ENCODE measurements around the gene TMEM151B.

The TMEM151B gene

DNA sequence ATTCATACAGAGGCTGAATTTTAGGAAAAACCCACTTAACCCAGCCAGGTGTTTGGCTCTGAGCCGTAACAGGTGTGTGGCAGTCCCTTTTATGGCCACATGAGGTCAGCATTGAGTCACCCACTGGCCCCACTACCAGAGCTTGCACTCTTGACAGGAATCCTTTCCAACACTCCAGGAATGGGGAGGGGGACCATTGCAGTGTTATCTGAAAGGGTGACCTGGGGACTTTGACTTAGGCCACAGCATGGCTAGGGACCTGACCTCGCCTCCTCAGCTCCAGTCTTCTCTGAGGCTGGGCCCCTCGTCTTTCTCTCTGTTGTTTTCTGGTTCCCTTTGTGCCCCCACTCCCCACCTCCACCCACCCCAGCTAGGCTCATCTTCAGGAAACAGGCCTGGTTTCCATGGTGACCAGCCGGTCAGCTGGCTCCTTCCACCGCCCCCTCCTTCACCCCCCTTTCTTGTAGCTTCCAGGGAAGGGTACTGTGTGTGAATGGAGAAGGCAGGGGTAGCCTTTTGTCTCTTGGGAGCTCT is 2.1 kb upstream of the TMEM151B start:
- Histone ChIP-seq H3K9me3 (replicated peaks in 1 of 11) (no peaks in the 10 kb centered on the region), H3K27ac (no peak overlapping the region), H3K4me2 (peak overlapping the region in 10 of 11 experiments; percentile 2 to 67 (median 52); a peak in 14 of 22 replicates), H3K4me3 (no peak overlapping the region), H4K20me1 (peaks cover 0 to 49% (median 31%) of the 10 kb centered on the region in 11 experiments; a peak in 19 of 22 replicates), H3K9ac (no peak overlapping the region), H3K4me1 (peaks cover 27 to 46% (median 37%) of the 10 kb centered on the region in 10 experiments), H3K36me3 (peaks cover 0 to 2% (median 0%) of the 10 kb centered on the region in 11 experiments; a peak in 3 of 22 replicates), H3K27me3 (peaks cover 51 to 55% (median 52%) of the 10 kb centered on the region in 11 experiments)
- TF ChIP-seq Cebpa-rat (IDR thresholded peaks at IDR 0.05) = no peak

DNA sequence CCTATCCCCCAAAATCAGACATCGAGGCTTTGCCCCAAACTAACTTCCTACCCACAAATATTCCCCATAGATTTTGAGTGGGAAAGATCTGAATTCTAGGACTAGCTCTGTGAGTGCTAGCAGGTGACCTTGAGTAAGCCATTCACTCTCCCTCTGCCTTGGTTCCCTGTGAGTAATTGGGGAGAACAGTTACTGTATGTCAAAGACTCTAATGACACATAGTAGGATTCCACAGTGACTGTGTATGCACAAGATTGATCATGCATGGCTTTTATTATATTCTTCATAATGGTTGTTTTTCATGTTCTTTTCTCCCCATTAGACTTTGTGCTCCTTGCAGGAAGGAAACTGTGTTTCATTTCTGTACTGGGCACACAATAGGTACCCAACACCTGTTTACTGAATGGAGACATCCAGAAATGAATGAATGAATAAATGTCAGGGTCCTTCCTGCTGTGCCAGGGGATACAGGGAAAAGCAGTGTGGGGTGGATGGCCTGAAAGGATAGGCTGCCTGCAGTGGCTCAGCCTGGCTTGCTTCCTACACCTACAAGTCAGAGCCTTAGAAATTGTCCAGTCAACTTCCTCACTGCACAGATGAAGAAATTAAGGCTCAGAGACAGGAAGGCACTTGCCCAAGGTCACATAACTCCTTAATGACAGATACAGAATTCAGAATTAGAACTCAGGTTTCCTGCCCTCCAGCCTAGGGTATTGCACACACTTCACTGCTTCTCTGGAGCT is 901 bp upstream of the TMEM151B start:
- Histone ChIP-seq H3K4me1 (peaks cover 18 to 42% (median 28%) of the 10 kb centered on the region in 10 experiments), H3K27ac (no peak overlapping the region), H3K9me3 (replicated peaks in 1 of 11) (no peaks in the 10 kb centered on the region), H3K4me3 (no peak overlapping the region), H3K36me3 (no peaks in the 10 kb centered on the region), H3K9ac (no peak overlapping the region), H3K4me2 (peak overlapping the region in 8 of 11 experiments; percentile 32 to 60 (median 42); a peak in 8 of 22 replicates), H4K20me1 (peaks cover 0 to 44% (median 20%) of the 10 kb centered on the region in 11 experiments; a peak in 13 of 22 replicates), H3K27me3 (peaks cover 52 to 64% (median 58%) of the 10 kb centered on the region in 11 experiments)
- TF ChIP-seq Cebpa-rat (IDR thresholded peaks at IDR 0.05) = no peak

DNA sequence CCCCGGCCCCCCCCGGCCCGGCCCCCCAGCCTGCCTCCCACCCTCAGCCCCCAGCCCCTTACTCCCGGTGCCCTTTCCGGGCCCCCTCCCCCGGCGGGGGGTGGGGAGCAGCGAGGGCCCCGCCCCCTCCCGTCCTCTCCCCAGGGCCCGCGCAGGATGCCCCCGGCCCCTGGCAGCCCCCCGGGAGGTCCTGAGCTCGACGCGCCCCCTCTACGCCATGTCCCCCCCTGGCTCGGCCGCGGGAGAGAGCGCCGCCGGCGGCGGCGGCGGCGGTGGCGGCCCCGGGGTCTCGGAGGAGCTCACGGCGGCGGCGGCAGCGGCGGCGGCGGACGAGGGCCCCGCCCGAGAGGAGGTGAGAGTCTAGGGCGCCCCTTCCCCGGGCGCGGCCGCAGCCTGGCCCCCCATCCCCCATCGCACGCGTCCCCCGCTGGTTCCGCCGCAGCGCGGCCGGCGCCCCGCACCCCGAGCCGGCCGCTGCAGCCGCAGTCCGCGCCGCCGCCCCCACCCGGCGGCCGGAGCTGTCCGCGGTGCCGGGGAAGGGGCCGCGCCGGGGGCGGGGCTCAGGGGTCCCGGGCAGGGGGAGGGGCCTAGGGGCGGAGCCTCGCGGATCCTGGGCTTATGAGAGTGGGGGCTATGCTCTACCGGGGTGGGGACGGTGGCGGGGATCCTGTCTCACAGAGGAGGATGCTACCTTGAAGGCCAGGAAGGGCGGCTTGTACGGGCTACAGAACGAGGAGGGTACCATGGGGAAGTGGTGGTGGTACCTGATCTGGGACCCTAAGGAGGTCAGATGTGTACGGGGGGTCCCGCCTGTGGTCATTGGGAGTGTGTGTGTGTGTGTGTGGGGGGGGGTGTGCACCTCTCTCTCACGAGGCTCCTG is 516 bp downstream of the TMEM151B start:
- Histone ChIP-seq H3K9me3 (replicated peaks in 1 of 11) (no peaks in the 10 kb centered on the region), H3K9ac (peak overlapping the region in 10 of 11 experiments; percentile 40 to 67 (median 49); a peak in 15 of 22 replicates), H3K27ac (no peak overlapping the region), H3K4me3 (peak overlapping the region; percentile 54 to 72 (median 63)), H3K27me3 (peaks cover 58 to 78% (median 65%) of the 10 kb centered on the region in 11 experiments), H4K20me1 (peaks cover 0 to 51% (median 15%) of the 10 kb centered on the region in 11 experiments; a peak in 10 of 22 replicates), H3K4me1 (peaks cover 16 to 41% (median 26%) of the 10 kb centered on the region in 10 experiments), H3K36me3 (no peaks in the 10 kb centered on the region), H3K4me2 (peak overlapping the region; percentile 80 to 93 (median 88))
- no peak for TF ChIP-seq Cebpa-rat (IDR thresholded peaks at IDR 0.05)

DNA sequence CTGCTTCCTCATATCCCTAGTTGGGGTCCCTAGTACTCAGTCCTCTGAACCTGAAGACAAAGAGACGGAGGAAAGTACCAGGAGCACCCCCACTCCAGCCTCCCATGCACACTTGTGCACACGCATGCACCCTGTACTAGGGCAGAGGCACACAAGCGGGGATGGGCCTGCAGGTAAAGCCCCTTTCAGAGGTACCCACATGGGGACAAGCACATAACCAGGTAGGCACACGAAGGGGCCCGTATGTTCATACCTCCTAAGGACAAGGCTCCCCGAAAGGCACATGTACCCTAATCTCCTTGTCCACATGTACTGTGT is 1.1 kb downstream of the TMEM151B start:
- H4K20me1 ChIP-seq = peaks cover 0 to 57% (median 15%) of the 10 kb centered on the region in 11 experiments; a peak in 10 of 22 replicates
- no peak overlapping the region for H3K27ac ChIP-seq
- H3K36me3 ChIP-seq = no peaks in the 10 kb centered on the region
- H3K4me2 ChIP-seq = peak overlapping the region; percentile 80 to 93 (median 88); a peak in 20 of 22 replicates
- H3K27me3 ChIP-seq = peaks cover 64 to 84% (median 71%) of the 10 kb centered on the region in 11 experiments
- no peak overlapping the region for H3K9ac ChIP-seq
- H3K4me1 ChIP-seq = peaks cover 11 to 35% (median 20%) of the 10 kb centered on the region in 10 experiments
- peak overlapping the region in 9 of 10 experiments; percentile 54 to 72 (median 62); a peak in 10 of 20 replicates for H3K4me3 ChIP-seq
- TF ChIP-seq Cebpa-rat (IDR thresholded peaks at IDR 0.05) = no peak
- H3K9me3 ChIP-seq (replicated peaks in 1 of 11) = no peaks in the 10 kb centered on the region

DNA sequence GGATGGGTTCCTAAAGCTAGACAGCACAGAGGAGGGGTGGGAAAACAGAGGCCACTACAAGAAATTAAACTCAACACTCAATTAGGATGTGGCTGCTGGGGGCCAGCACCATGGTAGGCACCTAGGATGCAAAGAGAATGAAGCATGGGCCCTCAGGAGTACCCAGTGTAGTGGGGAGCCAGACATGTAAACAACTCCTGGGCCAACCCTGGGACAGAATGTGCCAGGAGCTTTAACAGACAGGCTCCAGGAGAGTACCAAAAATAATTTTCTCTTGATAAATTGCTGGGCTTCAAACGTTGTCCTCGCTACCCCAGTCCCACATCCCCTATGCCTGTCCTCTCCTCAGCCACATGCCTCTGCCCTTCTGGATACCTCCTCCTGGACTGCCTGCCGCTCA is 1.7 kb downstream of the TMEM151B start:
- Histone ChIP-seq H3K4me1 (peaks cover 11 to 29% (median 18%) of the 10 kb centered on the region in 10 experiments; a peak in 18 of 20 replicates), H3K4me2 (no peak overlapping the region), H3K4me3 (no peak overlapping the region), H3K27ac (no peak overlapping the region), H3K36me3 (no peaks in the 10 kb centered on the region), H3K27me3 (peaks cover 66 to 90% (median 76%) of the 10 kb centered on the region in 11 experiments), H3K9me3 (replicated peaks in 1 of 11) (no peaks in the 10 kb centered on the region), H3K9ac (no peak overlapping the region), H4K20me1 (peaks cover 0 to 63% (median 15%) of the 10 kb centered on the region in 11 experiments; a peak in 10 of 22 replicates)
- no peak for TF ChIP-seq Cebpa-rat (IDR thresholded peaks at IDR 0.05)

DNA sequence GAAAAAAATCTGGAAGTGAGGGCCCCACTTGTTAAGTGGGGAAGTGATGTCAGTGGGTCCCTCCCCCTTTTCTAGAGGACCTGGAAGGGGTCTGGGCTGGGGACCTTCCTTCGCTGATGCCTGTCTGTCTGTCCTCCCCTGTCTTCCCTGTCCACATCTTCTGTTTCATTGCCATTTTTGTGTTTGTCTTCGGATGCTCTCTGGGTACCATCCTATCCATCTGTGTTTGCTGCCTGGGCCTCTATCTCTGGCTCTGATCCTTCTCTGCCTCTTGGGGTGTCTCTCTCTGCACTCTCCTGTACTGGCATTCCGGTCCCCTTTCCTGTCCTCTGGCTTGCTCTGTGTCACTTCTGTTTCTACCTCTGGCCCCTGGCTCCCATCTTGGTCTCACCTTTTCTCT is 2.3 kb downstream of the TMEM151B start:
- no peak overlapping the region for H3K27ac ChIP-seq
- no peak overlapping the region for H3K4me2 ChIP-seq
- H3K36me3 ChIP-seq = no peaks in the 10 kb centered on the region
- H3K4me3 ChIP-seq = no peak overlapping the region
- peaks cover 7 to 23% (median 18%) of the 10 kb centered on the region in 10 experiments; a peak in 18 of 20 replicates for H3K4me1 ChIP-seq
- TF ChIP-seq Cebpa-rat (IDR thresholded peaks at IDR 0.05) = no peak
- H3K27me3 ChIP-seq = peaks cover 66 to 93% (median 78%) of the 10 kb centered on the region in 11 experiments
- H3K9ac ChIP-seq = no peak overlapping the region
- H4K20me1 ChIP-seq = peaks cover 0 to 67% (median 15%) of the 10 kb centered on the region in 11 experiments; a peak in 10 of 22 replicates
- H3K9me3 ChIP-seq (replicated peaks in 1 of 11) = no peaks in the 10 kb centered on the region

DNA sequence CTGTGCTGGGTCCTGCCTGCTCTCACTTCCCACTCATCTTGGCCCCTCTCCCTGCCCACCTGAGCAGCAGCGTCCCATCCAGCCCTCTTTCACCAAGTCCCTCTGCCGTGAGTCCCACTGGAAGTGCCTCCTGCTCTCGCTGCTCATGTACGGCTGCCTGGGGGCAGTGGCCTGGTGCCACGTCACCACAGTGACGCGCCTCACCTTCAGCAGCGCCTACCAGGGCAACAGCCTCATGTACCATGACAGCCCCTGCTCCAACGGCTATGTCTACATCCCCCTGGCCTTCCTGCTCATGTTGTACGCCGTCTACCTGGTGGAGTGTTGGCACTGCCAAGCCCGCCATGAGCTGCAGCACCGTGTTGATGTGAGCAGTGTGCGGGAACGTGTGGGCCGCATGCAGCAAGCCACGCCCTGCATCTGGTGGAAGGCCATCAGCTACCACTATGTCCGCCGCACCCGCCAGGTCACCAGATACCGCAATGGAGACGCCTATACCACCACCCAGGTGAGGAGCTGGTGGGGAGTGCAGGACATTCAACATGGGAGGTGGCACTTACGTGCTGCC is 2.8 kb downstream of the TMEM151B start:
- H3K4me1 ChIP-seq = peaks cover 9 to 24% (median 17%) of the 10 kb centered on the region in 10 experiments; a peak in 18 of 20 replicates
- peaks cover 66 to 92% (median 77%) of the 10 kb centered on the region in 11 experiments for H3K27me3 ChIP-seq
- H3K4me2 ChIP-seq = no peak overlapping the region
- no peaks in the 10 kb centered on the region for H3K9me3 ChIP-seq (replicated peaks in 1 of 11)
- no peak overlapping the region for H3K27ac ChIP-seq
- H3K9ac ChIP-seq = no peak overlapping the region
- no peak for TF ChIP-seq Cebpa-rat (IDR thresholded peaks at IDR 0.05)
- no peaks in the 10 kb centered on the region for H3K36me3 ChIP-seq
- no peak overlapping the region for H3K4me3 ChIP-seq
- peaks cover 0 to 67% (median 15%) of the 10 kb centered on the region in 11 experiments; a peak in 10 of 22 replicates for H4K20me1 ChIP-seq

DNA sequence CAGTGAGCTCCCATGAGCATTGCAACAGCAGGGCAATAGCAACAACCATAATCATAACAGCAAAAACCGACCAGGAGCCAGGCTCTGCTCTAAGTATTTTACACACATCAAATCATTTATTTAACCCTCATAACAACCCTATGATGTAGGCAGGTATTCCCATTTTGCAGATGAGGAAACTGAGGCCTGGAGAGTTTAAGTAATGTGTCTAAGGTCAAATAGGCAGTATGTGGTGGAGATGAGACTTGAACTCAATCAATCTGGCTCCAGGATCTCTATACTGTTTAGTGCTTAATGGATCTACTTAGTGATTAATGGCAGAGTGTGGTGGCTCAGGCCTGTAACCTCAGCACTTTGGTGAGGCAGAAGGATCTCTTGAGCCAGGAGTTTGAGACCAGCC is 3.4 kb downstream of the TMEM151B start:
- Histone ChIP-seq H3K27me3 (peaks cover 60 to 87% (median 71%) of the 10 kb centered on the region in 11 experiments), H3K36me3 (no peaks in the 10 kb centered on the region), H4K20me1 (peaks cover 0 to 63% (median 15%) of the 10 kb centered on the region in 11 experiments; a peak in 10 of 22 replicates), H3K4me2 (no peak overlapping the region), H3K4me1 (peaks cover 3 to 24% (median 12%) of the 10 kb centered on the region in 10 experiments; a peak in 19 of 20 replicates), H3K27ac (no peak overlapping the region), H3K4me3 (no peak overlapping the region), H3K9me3 (replicated peaks in 1 of 11) (no peaks in the 10 kb centered on the region), H3K9ac (no peak overlapping the region)
- TF ChIP-seq Cebpa-rat (IDR thresholded peaks at IDR 0.05) = no peak

Data from BLaER1 treated with 17β-estradiol and CSF1 and Interleukin-3, amounts not matched to agents 10 nM and 100 nM (cell line).